ENCODE measurements around the gene KIF14. TPM values are rescaled to one million over a fixed set of nuclear protein-coding genes. Genes with fewer than 3 reads are reported as not detected.
A peak's percentile ranks its signal among the peaks of the same experiment; 100 is the strongest.

KIF14 gene
- total and polyA plus RNA-seq, 2 experiments from 2014 or later: 0.54 to 2.2 TPM

GRCh38 chr1:200640963-200641401, 20.4 kb upstream of the KIF14 start:
- Histone ChIP-seq H2AFZ (no peak overlapping the region), H3K9me3 (ENCODE audit: low read depth) (no peaks in the 10 kb centered on the region), H3K27ac (no peak overlapping the region), H3K9me2 (replicated peaks; ENCODE audit: insufficient read depth) (no peaks in the 10 kb centered on the region), H4K20me1 (ENCODE audit: insufficient read depth, poor library complexity, severe bottlenecking) (no peaks in the 10 kb centered on the region), H3K4me3 (no peak overlapping the region), H3K4me2 (no peak overlapping the region), H3K79me2 (no peaks in the 10 kb centered on the region), H3K4me1 (ENCODE audit: insufficient read depth) (peaks cover 3% of the 10 kb centered on the region), H3K36me3 (replicated peaks; ENCODE audit: insufficient read depth, low read depth) (no peaks in the 10 kb centered on the region), H3K27me3 (no peaks in the 10 kb centered on the region)
- TF ChIP-seq EZH2phosphoT487 (IDR thresholded peaks at IDR 0.05; ENCODE audit: low read depth, severe bottlenecking, unreplicated experiment) (no peak), EZH2 (IDR thresholded peaks at IDR 0.05; ENCODE audit: borderline replicate concordance) (no peak), CTCF (IDR thresholded peaks at IDR 0.05; ENCODE audit: poor library complexity) (no peak)
- DNase-seq (ENCODE audit: low spot score): no peak
- 90% methylated on average over 5 of the region's 5 CpGs for WGBS (ENCODE audit: low lambda C conversion rate, missing lambda C conversion rate)

GRCh38 chr1:200640373-200640962, 19.9 kb upstream of the KIF14 start:
- H3K27me3 ChIP-seq: no peaks in the 10 kb centered on the region
- no peaks in the 10 kb centered on the region for H3K9me3 ChIP-seq (ENCODE audit: low read depth)
- no peak for DNase-seq (ENCODE audit: low spot score)
- TF ChIP-seq EZH2 (IDR thresholded peaks at IDR 0.05; ENCODE audit: borderline replicate concordance) (no peak), CTCF (IDR thresholded peaks at IDR 0.05; ENCODE audit: poor library complexity) (no peak), EZH2phosphoT487 (IDR thresholded peaks at IDR 0.05; ENCODE audit: low read depth, severe bottlenecking, unreplicated experiment) (no peak)
- no peaks in the 10 kb centered on the region for H4K20me1 ChIP-seq (ENCODE audit: insufficient read depth, poor library complexity, severe bottlenecking)
- WGBS (ENCODE audit: low lambda C conversion rate, missing lambda C conversion rate): 93% methylated on average over 4 of the region's 4 CpGs
- no peak overlapping the region for H2AFZ ChIP-seq
- H3K36me3 ChIP-seq (replicated peaks; ENCODE audit: insufficient read depth, low read depth): no peaks in the 10 kb centered on the region
- no peak overlapping the region for H3K4me2 ChIP-seq
- H3K4me3 ChIP-seq: no peak overlapping the region
- peaks cover 3% of the 10 kb centered on the region for H3K4me1 ChIP-seq (ENCODE audit: insufficient read depth)
- no peaks in the 10 kb centered on the region for H3K9me2 ChIP-seq (replicated peaks; ENCODE audit: insufficient read depth)
- no peaks in the 10 kb centered on the region for H3K79me2 ChIP-seq
- H3K27ac ChIP-seq: peak overlapping the region; percentile 64

DNA sequence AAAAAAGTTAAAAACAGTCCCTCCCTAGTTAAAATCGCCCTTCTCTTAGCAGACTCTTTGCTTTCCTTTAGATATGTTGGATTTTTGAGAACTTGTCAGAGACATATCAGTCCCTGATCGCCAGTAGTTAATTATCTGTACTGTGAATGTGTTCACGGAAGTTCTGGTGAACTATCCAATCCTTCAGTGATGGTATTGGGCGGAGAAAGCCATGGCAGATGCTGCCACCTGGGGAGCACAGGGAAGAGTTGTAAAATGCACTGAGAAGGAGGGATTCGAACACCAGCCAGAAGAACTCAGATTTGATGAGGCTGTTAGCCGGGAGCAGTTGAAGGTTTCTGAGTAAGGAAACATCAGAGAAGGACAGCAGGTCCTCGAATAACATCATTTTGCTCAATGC, 17.5 kb upstream of the KIF14 start:
- 77% methylated on average over 7 of the region's 7 CpGs for WGBS (ENCODE audit: low lambda C conversion rate, missing lambda C conversion rate)

More for the DNA sequence above, 17.5 kb upstream of the KIF14 start:
- Histone ChIP-seq H3K4me2 (no peak overlapping the region), H3K9me3 (ENCODE audit: low read depth) (no peaks in the 10 kb centered on the region), H3K36me3 (replicated peaks; ENCODE audit: insufficient read depth, low read depth) (no peaks in the 10 kb centered on the region), H4K20me1 (ENCODE audit: insufficient read depth, poor library complexity, severe bottlenecking) (no peaks in the 10 kb centered on the region), H3K79me2 (no peaks in the 10 kb centered on the region), H3K27ac (no peak overlapping the region), H3K27me3 (no peaks in the 10 kb centered on the region), H3K9me2 (replicated peaks; ENCODE audit: insufficient read depth) (no peaks in the 10 kb centered on the region), H3K4me1 (ENCODE audit: insufficient read depth) (peaks cover 3% of the 10 kb centered on the region), H3K4me3 (no peak overlapping the region), H2AFZ (no peak overlapping the region)
- TF ChIP-seq EZH2 (IDR thresholded peaks at IDR 0.05; ENCODE audit: borderline replicate concordance): no peak
- no peak for TF ChIP-seq CTCF (IDR thresholded peaks at IDR 0.05; ENCODE audit: poor library complexity)
- no peak for TF ChIP-seq EZH2phosphoT487 (IDR thresholded peaks at IDR 0.05; ENCODE audit: low read depth, severe bottlenecking, unreplicated experiment)
- no peak for DNase-seq (ENCODE audit: low spot score)

Measured in hepatocyte (in vitro differentiated cells).